B cell (primary cell): ENCODE data around the gene ACBD4.

Experiments
- CTCF ChIP-seq: fragments of 200-600 bp; IDR thresholded peaks from one replicate; pipeline ENCODE4 v1.8.0; 2022; ENCODE audit warnings: antibody characterized with exemption, mild to moderate bottlenecking
- EZH2 ChIP-seq: IDR thresholded peaks from 2 replicates; pipeline ENCODE4 v1.6.1; 2012; ENCODE audit warnings: borderline replicate concordance, low read depth, mild to moderate bottlenecking, moderate library complexity, low read length; ENCODE audit not compliant: insufficient read depth, poor library complexity, severe bottlenecking

DNA sequence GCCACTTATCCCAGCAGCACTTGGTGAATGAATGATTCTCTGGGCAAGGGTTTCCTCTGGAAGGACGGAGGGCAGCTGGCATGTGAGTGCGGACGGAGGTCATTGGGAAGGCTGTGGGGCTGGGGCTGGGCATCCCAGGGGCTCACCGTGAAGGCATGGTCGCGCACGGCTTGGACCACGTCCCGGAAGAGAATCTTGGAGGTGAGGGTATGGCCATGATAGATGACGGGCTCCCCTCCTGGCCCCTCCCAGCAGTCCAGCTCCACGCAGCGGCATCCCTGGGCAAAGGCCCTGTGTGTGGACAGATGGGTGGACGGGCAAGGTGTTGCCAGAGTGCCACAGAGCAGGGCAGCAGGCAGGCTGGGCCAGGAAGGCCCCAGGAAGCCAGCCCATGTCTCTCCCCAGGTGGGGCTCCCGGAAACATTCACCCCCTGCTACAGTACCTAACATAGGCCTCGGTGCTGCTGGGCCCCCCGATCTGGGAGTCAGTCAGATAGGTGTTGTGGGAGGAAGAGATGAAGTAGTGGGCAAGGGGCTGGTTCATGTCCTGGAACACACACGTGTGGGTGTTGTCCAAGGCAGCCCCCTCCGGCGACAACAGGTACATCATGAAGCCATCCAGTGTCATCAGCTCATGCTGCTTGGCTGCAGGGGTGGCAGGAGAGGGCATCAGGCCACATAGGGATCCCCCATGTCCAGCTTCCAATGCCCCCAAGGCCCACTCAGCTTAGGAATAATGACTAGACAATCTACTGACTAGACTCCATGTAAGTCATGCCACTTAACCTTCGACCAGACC, 17.4 kb upstream of the ACBD4 start:
- TF ChIP-seq CTCF (no peak), EZH2 (no peak)
